COR-L47 (cell line): ENCODE results near the gene SRD5A1.

ENCODE experiments used
- DNase-seq: peaks from one replicate; lab custom pipeline; 2025; lab: John Stamatoyannopoulos, UW

Gene SRD5A1

GRCh38 chr5:6684075-6684474 lies 50.8 kb downstream of the SRD5A1 start:
- DNase-seq = no peak

- no peak for DNase-seq
These were observed 53.3 kb downstream of the SRD5A1 start for GRCh38 chr5:6686501-6686900.

GRCh38 chr5:6686915-6687409 lies 53.7 kb downstream of the SRD5A1 start:
- DNase-seq = no peak

- DNase-seq = no peak
These were observed 54.3 kb downstream of the SRD5A1 start for GRCh38 chr5:6687505-6687904.

- DNase-seq = no peak
These were observed 59.7 kb downstream of the SRD5A1 start for GRCh38 chr5:6692906-6693305.

GRCh38 chr5:6698696-6699095 lies 65.5 kb downstream of the SRD5A1 start:
- no peak for DNase-seq

GRCh38 chr5:6699357-6699756 lies 66.1 kb downstream of the SRD5A1 start:
- no peak for DNase-seq

- no peak for DNase-seq
These were observed 66.9 kb downstream of the SRD5A1 start for GRCh38 chr5:6700074-6700684.

- DNase-seq = no peak
These were observed 67.6 kb downstream of the SRD5A1 start for GRCh38 chr5:6700685-6701355.

GRCh38 chr5:6701491-6701890 lies 68.3 kb downstream of the SRD5A1 start:
- no peak for DNase-seq

GRCh38 chr5:6702633-6703032 lies 69.4 kb downstream of the SRD5A1 start:
- no peak for DNase-seq

GRCh38 chr5:6703806-6704205 lies 70.6 kb downstream of the SRD5A1 start:
- DNase-seq = no peak

GRCh38 chr5:6704361-6704851 lies 71.2 kb downstream of the SRD5A1 start:
- DNase-seq = no peak

GRCh38 chr5:6705088-6705487 lies 71.8 kb downstream of the SRD5A1 start:
- no peak for DNase-seq

- DNase-seq = no peak
These were observed 72.7 kb downstream of the SRD5A1 start for GRCh38 chr5:6705959-6706358.

- DNase-seq = no peak
These were observed 74.6 kb downstream of the SRD5A1 start for GRCh38 chr5:6707852-6708251.

GRCh38 chr5:6708814-6709213 lies 75.6 kb downstream of the SRD5A1 start:
- no peak for DNase-seq

GRCh38 chr5:6710070-6710469 lies 76.8 kb downstream of the SRD5A1 start:
- DNase-seq = no peak

GRCh38 chr5:6710551-6711318 lies 77.5 kb downstream of the SRD5A1 start:
- no peak for DNase-seq

- DNase-seq = no peak
These were observed 78.3 kb downstream of the SRD5A1 start for GRCh38 chr5:6711409-6712141.

- DNase-seq = peak; percentile 26
These were observed 78.9 kb downstream of the SRD5A1 start for GRCh38 chr5:6712142-6712576.
